Brain pericyte (primary cell): Measurements from ENCODE around the gene DET1.
"Not testable (repeated sequence)": the region's sequence is repeated elsewhere in the genome, so short reads cannot be mapped to it uniquely, and the experiment has no call there.

Experiments
- DNase-seq: peaks from one replicate; pipeline ENCODE4 v3.0.0-alpha.2; 2012; ENCODE audit warnings: low read depth, low spot score

The DET1 gene

GRCh38 chr15:88540350-88540749 lies 6.1 kb downstream of the DET1 start:
- not testable (repeated sequence) for DNase-seq

GRCh38 chr15:88539441-88539840 lies 7.0 kb downstream of the DET1 start:
- no peak for DNase-seq

- DNase-seq: no peak
Measured at GRCh38 chr15:88538972-88539371, 7.5 kb downstream of the DET1 start.

- no peak for DNase-seq
Measured at GRCh38 chr15:88537591-88538317, 8.7 kb downstream of the DET1 start.

- no peak for DNase-seq
Measured at GRCh38 chr15:88535607-88536313, 10.7 kb downstream of the DET1 start.

GRCh38 chr15:88535100-88535499 lies 11.4 kb downstream of the DET1 start:
- no peak for DNase-seq

- DNase-seq: no peak
Measured at GRCh38 chr15:88533376-88533775, 13.1 kb downstream of the DET1 start.

GRCh38 chr15:88529021-88529630 lies 17.4 kb downstream of the DET1 start:
- no peak for DNase-seq

- DNase-seq: no peak
Measured at GRCh38 chr15:88526247-88526879, 20.1 kb downstream of the DET1 start.

- DNase-seq: no peak
Measured at GRCh38 chr15:88525418-88525817, 21.1 kb downstream of the DET1 start.

- DNase-seq: not testable (repeated sequence)
Measured at GRCh38 chr15:88524094-88524493, 22.4 kb downstream of the DET1 start.

GRCh38 chr15:88518903-88519302 lies 27.6 kb downstream of the DET1 start:
- DNase-seq: no peak

- DNase-seq: no peak
Measured at GRCh38 chr15:88513195-88513594, 33.3 kb downstream of the DET1 start.

GRCh38 chr15:88512601-88513000 lies 33.9 kb downstream of the DET1 start:
- no peak for DNase-seq

GRCh38 chr15:88512078-88512477 lies 34.4 kb downstream of the DET1 start:
- DNase-seq: no peak

- no peak for DNase-seq
Measured at GRCh38 chr15:88511161-88511560, 35.3 kb downstream of the DET1 start.

GRCh38 chr15:88509964-88510363 lies 36.5 kb downstream of the DET1 start:
- DNase-seq: no peak

- no peak for DNase-seq
Measured at GRCh38 chr15:88509321-88509720, 37.2 kb downstream of the DET1 start.

- no peak for DNase-seq
Measured at GRCh38 chr15:88506628-88507027, 39.9 kb downstream of the DET1 start.

GRCh38 chr15:88505721-88506120 lies 40.8 kb downstream of the DET1 start:
- DNase-seq: no peak

GRCh38 chr15:88504445-88504844 lies 42.0 kb downstream of the DET1 start:
- DNase-seq: no peak

GRCh38 chr15:88498996-88499395 lies 47.5 kb downstream of the DET1 start:
- no peak for DNase-seq
